SW480 (cell line): Measurements from ENCODE around the gene VSX1.

Experiments
- DNase-seq: peaks from one replicate; pipeline ENCODE4 v3.0.0-alpha.2; 2016; ENCODE audit warnings: low spot score

Gene VSX1

DNA sequence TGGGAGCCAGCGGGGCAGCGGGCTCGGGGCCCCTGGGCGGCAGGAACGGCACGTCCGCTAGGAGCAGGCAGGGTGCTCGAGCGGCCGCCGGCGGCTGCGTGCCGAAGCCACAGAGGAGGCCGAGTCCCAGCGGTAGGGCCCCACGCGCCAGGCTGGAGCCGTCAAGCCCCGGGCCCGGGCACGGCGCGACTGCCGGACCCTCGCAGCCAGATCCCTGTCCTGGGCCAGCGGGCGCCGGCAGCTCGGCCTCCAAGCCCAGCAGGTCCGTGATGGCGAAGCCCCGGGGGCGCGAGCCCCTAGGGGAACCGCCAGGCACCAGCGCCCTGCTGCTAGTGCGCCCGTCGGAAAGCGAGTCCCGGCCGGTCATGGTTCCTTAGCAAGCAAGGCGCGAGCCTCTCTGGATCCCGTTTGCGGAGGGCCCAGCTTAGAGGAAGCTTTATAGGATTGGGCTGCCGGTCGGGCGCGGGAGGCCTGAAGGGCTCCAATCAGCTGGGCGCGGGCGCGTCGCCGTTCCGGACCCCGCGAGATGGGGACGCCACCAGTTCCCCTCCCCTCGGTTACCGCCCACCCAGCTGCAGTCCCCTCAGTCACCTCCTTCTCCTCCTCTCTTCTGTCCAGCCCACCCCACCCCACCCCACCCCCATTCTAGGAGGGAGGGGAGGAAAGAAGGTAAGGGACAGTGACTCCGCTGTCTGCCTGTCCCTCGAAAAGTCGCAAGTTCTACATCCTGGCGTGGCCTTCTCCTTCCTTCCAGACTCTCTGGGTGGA, at the start of gene VSX1:
VSX1 (minus strand) TSS at position 412 of the 768 bp plus-strand sequence; CDS start at position 367, 45 bp downstream.
- no peak for DNase-seq

GRCh38 chr20:25129908-25130307, 48.0 kb upstream of the VSX1 start:
- DNase-seq = no peak

DNA sequence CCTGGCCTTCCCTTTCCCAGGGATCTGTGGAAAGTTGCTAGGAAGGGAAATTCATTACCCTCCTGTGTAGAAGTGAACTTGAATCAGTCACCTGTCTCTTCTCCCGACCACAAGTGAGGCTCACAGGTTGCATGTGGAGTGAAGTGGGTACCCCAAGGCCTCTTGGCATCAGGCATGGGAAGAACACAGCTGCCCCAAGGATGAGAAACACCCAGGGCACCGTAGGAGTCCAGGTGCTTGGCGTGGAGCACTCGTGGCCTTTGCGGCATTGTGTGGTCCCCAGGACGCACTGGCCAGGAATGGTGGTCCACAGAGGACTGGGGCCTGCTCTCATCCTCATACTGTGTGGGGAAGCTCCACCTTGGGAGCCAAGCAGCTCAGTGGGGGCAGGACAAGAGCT, 47.5 kb upstream of the VSX1 start:
- DNase-seq = no peak

- DNase-seq = no peak
These were observed 46.7 kb upstream of the VSX1 start for GRCh38 chr20:25128649-25129048.

DNA sequence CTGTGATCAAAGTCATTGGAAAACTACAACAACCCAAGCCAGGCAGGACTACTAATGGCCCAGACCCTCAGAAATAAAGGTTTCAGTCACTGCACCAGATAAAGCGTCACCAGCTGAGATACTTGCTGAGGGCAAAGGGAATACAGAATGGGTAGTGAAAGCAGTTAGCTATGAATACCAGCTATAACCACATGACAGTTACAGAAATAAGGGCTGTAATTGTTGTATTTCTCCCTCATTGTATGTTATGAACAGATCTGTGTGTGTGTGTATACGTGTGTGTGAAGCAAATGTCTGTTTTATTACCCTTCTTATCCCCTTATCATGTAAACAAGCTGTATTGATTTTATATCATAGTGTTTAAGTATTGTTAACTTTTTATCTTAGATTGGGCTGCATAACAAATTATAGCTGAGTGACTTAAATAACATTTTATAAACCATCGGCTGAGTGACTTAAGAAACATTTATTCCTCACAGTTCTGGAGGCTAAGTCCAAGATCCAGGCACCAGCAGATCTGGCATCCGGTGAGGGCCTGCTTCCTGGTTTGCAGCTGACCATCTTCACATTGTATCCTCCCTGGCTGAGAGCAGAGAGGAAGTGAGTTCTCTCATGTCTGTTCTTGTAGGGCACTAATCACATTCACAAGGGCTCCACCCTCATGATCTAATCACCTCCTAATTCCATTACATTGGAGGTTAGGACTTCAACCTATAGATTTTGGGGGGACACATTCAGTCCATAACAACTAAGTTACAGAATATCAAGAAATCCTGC, 46.0 kb upstream of the VSX1 start:
- no peak for DNase-seq

DNA sequence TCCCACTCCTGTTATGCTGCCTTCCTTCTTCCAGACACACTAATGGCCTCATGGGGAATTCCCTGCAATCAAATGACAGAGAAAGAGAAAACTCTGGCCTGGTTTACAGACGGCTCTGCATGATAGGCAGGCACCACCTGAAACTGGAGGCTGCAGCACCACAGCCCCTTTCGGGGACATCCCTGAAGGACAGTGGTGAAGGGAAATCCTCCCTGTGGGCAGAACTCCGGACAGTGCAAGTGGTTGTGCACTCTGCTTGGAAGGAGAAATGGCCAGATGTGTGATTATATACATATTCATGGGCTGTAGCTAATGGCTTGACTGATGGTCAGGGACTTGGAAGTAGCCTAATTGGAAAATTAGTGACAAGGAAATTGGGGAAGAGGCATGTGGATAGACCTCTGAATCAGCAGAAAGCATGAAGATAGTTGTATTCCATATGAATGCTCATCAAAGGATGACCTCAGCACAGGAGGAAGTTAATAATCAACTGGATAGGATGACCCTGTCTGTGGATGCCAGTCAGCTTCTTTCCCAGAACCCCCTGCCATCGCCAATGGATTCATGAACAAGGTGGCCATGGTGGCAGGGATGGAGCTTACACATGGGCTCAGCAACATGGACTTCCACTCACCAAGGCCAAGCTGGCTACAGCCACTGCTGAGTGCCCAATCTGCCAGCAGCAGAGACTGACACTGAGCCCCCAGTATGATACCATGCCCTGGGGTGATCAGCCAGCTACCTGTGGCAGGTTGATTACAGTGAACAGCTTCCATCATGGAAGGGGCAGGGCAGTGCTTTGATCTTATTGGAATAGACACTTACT, 44.5 kb upstream of the VSX1 start:
- no peak for DNase-seq

GRCh38 chr20:25125636-25126035, 43.7 kb upstream of the VSX1 start:
- no peak for DNase-seq

DNA sequence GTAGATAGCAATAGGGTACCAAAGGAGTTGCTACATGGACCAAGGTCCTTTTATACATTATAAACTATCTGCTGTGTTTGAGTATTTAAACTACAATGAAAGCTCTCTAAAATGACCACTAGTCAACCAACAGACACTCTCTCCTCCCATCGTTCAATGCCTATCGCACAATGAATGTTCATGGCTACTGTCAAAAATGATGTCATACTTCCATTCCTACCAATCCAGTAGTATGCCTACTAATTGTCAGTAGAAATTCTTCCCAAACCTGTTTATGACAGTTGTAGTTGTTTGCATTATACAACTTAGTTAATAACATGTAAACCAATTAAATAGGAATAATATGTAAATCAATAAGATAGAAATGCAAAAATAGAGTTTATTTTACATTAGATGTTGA, 39.0 kb upstream of the VSX1 start:
- DNase-seq = no peak

DNA sequence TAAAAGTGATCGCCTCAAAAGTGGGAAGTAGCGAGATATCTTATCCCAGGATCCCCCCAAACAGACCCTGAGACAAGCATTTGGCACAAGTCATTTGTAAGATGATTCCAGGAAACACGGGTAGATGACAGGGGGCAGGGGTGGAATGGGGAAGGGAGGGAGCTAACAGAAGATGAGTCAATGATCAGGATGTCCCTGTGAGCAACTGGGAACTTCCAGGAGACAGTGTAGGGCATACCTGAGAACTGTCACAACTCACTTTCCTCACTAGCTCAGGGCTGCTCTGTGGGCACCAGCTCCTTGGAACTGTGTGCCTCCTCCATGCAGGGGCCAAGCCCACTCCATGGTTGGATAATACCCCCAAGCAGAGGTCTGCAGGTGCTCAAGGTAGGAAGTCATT, 38.5 kb upstream of the VSX1 start:
- DNase-seq = no peak

DNA sequence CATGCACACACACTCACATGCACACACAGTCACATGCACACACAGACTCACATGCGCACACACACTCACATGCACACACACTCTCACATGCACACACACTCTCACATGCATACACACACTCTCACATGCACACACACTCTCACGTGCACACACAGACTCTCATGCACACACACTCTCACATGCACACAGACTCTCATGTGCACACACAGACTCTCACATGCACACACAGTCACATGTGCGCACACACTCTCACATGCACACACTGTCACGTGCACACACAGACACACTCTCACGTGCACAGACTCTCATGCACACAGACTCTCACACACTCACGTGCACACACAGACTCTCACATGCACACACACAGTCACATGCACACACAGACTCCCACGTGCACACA, 36.6 kb upstream of the VSX1 start:
- DNase-seq = no peak

DNA sequence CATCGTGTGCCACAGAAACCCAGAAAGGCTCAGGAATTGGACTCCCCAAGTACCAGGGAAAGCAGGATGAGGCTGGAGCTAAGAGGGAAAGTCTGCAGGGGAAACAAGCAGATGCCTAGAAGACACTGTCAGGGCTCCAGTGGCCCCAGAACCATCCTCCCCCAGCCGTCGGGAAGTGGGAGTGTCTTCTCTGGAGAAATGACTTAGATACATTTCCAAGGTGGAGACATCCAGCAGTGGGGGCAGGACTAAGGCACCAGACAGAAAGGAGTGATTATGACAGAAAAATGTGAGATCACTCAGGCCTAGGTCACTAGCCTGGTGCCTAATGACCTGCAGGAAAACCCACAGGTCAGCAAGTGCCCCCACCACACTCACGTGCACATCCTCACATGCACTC, 36.0 kb upstream of the VSX1 start:
- DNase-seq = no peak

GRCh38 chr20:25116739-25117458, 35.0 kb upstream of the VSX1 start:
- no peak for DNase-seq

- no peak for DNase-seq
These were observed 21.6 kb upstream of the VSX1 start for GRCh38 chr20:25103526-25103925.

DNA sequence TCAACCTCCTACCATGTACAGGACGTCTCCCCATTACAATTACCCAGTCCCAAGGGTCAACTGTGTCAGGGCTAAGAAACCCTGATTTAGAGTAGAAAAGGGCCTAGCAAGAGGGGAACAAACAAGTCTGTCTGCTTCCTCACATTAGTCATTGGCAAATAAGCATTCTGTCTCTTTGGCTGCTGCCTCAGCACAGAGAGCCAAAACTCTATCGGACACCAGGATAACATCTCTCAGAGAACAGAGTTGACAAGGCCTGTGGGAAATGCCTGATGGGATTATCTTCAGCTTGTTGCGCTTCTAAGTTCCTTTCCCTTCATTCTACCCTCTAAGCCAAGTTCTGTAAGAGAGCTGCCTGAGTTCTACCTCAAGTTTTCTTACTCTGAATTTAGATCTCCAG, 19.0 kb upstream of the VSX1 start:
- DNase-seq = no peak

- no peak for DNase-seq
These were observed 17.7 kb upstream of the VSX1 start for GRCh38 chr20:25099601-25100140.

- DNase-seq = no peak
These were observed 15.6 kb upstream of the VSX1 start for GRCh38 chr20:25097498-25097897.

DNA sequence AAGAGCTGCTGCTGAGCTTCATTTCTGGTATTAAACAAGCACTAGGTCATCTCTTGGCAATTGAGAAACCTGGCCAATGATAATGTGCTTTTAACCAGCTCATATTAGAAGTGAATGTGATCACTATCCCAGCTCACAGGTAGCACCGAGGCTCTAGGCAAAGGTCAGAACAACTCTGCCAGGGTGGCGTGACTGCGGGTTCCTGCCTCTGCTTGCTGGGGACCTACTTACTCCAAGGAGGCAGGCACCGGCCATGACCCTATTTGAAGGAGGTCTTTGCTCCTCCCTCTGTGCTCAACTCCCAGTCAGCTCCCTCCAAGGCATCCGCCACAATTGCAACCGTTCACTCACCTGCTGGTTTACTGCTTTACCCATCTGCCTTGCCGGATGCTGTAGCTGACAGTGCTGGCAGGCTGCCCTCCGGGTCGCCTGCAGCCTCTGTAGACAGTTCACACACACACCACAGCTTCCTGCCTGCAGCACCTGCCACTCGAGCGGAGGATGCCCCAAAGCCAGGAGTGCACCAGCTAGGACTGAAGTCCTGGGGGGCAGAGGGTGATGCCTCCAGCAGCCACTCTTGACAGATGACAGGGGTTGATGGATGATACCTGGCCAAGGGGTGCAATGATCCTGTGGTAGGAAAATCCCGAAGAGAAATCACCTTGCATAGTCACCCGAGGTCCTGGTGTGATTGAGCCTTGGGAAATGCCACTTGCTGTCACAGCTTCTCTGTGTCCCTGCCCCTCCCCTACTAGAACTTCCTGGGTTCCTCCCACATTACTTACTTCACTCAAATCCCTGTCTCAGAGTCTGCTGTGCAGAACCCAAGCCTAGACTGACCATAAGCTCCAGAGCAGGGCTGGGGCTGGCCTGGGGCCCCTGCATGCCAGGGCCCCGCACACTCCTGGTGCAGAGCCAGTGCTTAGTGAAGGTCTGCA, 8.8 kb upstream of the VSX1 start:
- no peak for DNase-seq

GRCh38 chr20:25089662-25090061, 7.7 kb upstream of the VSX1 start:
- DNase-seq = no peak

DNA sequence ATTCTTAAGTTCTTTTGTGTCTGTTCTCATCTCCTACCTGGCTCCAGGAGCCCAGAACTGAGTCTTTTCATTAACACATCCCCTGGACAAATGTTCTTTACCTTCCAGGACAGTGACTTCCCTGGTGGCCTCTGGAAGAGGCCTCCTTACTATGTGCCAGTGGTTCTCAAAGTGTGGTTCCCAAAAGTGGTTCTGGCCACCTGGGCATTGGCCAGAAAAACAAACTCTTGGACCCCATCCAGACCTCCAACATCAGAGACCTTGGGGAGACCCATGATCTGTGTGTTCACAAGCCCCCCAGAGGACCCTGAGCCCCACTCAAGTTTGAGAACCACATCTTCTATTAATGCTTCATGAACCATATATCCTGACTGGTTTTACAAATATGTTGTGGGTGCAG, 7.2 kb upstream of the VSX1 start:
- DNase-seq = no peak

DNA sequence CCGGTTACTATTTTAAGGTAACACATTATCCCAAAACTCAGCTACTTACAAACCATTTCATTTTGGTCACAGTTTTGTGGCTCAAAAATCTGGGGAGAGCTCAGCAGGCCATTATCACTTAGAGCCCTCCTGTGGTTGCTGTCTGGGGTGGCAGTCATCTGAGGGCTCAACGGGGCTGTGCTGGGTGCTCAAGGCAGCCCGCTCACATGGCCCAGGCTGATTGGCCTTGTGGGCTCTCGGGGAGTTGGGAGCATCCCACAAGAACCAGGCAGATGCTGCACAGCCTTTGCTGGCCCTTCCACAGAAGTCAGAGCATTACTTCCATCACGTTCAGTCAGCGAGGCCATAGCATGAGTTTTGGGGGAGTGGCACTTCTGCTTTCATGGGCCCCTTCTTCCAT, 6.3 kb upstream of the VSX1 start:
- no peak for DNase-seq
